Uterus (tissue), 2 donors: ENCODE results near the gene SNAPC3.

Experiments used
- POLR2A ChIP-seq, 2 donors: fragments of 450-650 bp; IDR thresholded peaks; one replicate each; pipeline ENCODE4 v1.6.1; 2016; ENCODE audit warnings: antibody characterized with exemption in 2 of 2, mild to moderate bottlenecking in 1 of 2, moderate library complexity in 1 of 2
- TF ChIP-seq, protein P1 (sequence below), 4 experiments: fragments of 200-600 bp in 2 of 4; fragments of 450-650 bp in 2 of 4; sonication (generic) in 2 of 4; IDR thresholded peaks; one replicate each; pipeline ENCODE4 v1.5.1; 2016 to 2019; ENCODE audit warnings: antibody characterized with exemption in 4 of 4, mild to moderate bottlenecking in 2 of 4, moderate library complexity in 1 of 4

- no peak for TF ChIP-seq POLR2A (IDR thresholded peaks at IDR 0.05)
- TF ChIP-seq, protein P1, sequence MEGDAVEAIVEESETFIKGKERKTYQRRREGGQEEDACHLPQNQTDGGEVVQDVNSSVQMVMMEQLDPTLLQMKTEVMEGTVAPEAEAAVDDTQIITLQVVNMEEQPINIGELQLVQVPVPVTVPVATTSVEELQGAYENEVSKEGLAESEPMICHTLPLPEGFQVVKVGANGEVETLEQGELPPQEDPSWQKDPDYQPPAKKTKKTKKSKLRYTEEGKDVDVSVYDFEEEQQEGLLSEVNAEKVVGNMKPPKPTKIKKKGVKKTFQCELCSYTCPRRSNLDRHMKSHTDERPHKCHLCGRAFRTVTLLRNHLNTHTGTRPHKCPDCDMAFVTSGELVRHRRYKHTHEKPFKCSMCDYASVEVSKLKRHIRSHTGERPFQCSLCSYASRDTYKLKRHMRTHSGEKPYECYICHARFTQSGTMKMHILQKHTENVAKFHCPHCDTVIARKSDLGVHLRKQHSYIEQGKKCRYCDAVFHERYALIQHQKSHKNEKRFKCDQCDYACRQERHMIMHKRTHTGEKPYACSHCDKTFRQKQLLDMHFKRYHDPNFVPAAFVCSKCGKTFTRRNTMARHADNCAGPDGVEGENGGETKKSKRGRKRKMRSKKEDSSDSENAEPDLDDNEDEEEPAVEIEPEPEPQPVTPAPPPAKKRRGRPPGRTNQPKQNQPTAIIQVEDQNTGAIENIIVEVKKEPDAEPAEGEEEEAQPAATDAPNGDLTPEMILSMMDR (IDR thresholded peaks at IDR 0.05) = no peak
These were observed 1.9 kb upstream of the SNAPC3 start for GRCh38 chr9:15420796-15421195.
